Transverse colon (tissue), 4 donors: ENCODE data around the gene PCBP3. TPM values are rescaled to one million over a fixed set of nuclear protein-coding genes. Genes with fewer than 3 reads are reported as not detected.

Experiments
- DNase-seq: peaks from one replicate; pipeline ENCODE4 v3.0.0-alpha.2; 2019
- H3K27ac ChIP-seq, 4 donors: fragments of 200-600 bp; sonication (generic); 2 replicates each; pipeline ENCODE4 v1.5.1; 2016 to 2018; ENCODE audit warnings: inconsistent platforms in 4 of 4
- H3K27me3 ChIP-seq: fragments of 200-600 bp; sonication (generic); 2 replicates; pipeline ENCODE4 v1.5.1; 2017; ENCODE audit warnings: inconsistent platforms
- H3K36me3 ChIP-seq, 4 donors: fragments of 200-600 bp; sonication (generic); 2 replicates each; pipeline ENCODE4 v1.5.1; 2017 to 2019; ENCODE audit warnings: inconsistent platforms in 4 of 4
- H3K4me1 ChIP-seq, 4 donors: fragments of 200-600 bp; sonication (generic); 2 replicates each; pipeline ENCODE4 v1.5.1; 2017 to 2020; ENCODE audit warnings: inconsistent platforms in 4 of 4
- H3K4me3 ChIP-seq, 4 donors: fragments of 200-600 bp; sonication (generic); 1 replicate in 1 of 4; 2 replicates in 3 of 4; pipeline versions ENCODE4 v1.5.1 to v1.6.1; 2017 to 2019; ENCODE audit warnings: inconsistent platforms in 4 of 4
- H3K9me3 ChIP-seq, 2 donors: fragments of 200-600 bp; sonication (generic); 2 replicates each; pipeline ENCODE4 v1.5.1; 2017 to 2019; ENCODE audit warnings: inconsistent platforms in 2 of 2
- CTCF ChIP-seq, 5 experiments: fragments of 200-600 bp in 3 of 5; fragments of 450-650 bp in 2 of 5; sonication (generic) in 3 of 5; IDR thresholded peaks; 1 replicate in 2 of 5; 2 replicates in 3 of 5; pipeline ENCODE4 v1.5.1; 2016 to 2017; ENCODE audit warnings: antibody characterized with exemption in 5 of 5, inconsistent platforms in 3 of 5, mild to moderate bottlenecking in 2 of 5, moderate library complexity in 1 of 5
- EP300 ChIP-seq: sonication (generic); formaldehyde crosslinking; IDR thresholded peaks from one replicate; pipeline ENCODE4 v1.6.1; 2017; ENCODE audit warnings: antibody characterized with exemption, low read depth
- POLR2A ChIP-seq: fragments of 450-650 bp; IDR thresholded peaks from one replicate; pipeline ENCODE4 v1.6.1; 2016; ENCODE audit warnings: antibody characterized with exemption, mild to moderate bottlenecking, moderate library complexity
- POLR2AphosphoS5 ChIP-seq, 3 donors: sonication (generic); formaldehyde crosslinking; IDR thresholded peaks; one replicate each; pipeline ENCODE4 v1.6.1; 2016; ENCODE audit warnings: antibody characterized with exemption in 3 of 3
- whole genome bisulfite sequencing, 2 donors: methylation state at CpG; one replicate each; pipeline ENCODE4 v1.1.5; 2018; ENCODE audit warnings: low coverage in 1 of 2; 5-methylcytosine and 5-hydroxymethylcytosine counted together
- in situ Hi-C, 4 donors: fragments of 200-750 bp; cut with MboI; loops; one replicate each; pipeline versions ENCODE4 v1.15.0 to v1.15.1; 2017; ENCODE audit warnings: low sequenced_read_pairs in 3 of 4, low pct_ligation_motif_present in 1 of 4, low pct_unique_long_range_greater_than_20kb in 1 of 4
- intact Hi-C: fragments of 100-400 bp; cut with DNase I; formaldehyde crosslinking; loops from one replicate; pipeline ENCODE4 v1.15.1; 2023; ENCODE audit warnings: low total_unique reads
- total RNA-seq, 4 donors: library from RNA; depleted of rRNA; stranded (reverse); fragments of >200 nt; gene quantifications; one replicate each; pipeline ENCODE4 v1.1.0, GENCODE V29; 2016

PCBP3 gene
- total RNA-seq, 4 donors from 2014 or later = 0.80 to 7.8 (median 5.3) TPM

- Histone ChIP-seq H3K27ac (peak overlapping the region in 2 of 4 donors; percentile 87 to 96), H3K4me1 (peaks cover 35 to 49% (median 42%) of the 10 kb centered on the region in 4 donors), H3K27me3 (peaks cover 38% of the 10 kb centered on the region), H3K36me3 (no peaks in the 10 kb centered on the region), H3K4me3 (no peak overlapping the region), H3K9me3 (no peaks in the 10 kb centered on the region)
- WGBS, 2 donors = 10 to 70% methylated on average over 2 to 20 of the region's 22 CpGs
- no peak for DNase-seq
- in situ Hi-C loops = loop anchor here in 1 of 4 donors (25.0 kb wide), 1 partner anchor 142 kb away; no protein-coding TSS in a partner anchor
- TF ChIP-seq POLR2A (no peak), POLR2AphosphoS5 (IDR thresholded peaks at IDR 0.05) (no peak), EP300 (no peak), CTCF (IDR thresholded peaks at IDR 0.05) (no peak)
- intact Hi-C loops = loop anchor here (2.0 to 10.0 kb wide), 3 partner anchors 55 to 259 kb away; partner anchors contain the start of gene LSS
Observed at GRCh38 chr21:45969921-45970673, 326.6 kb downstream of the PCBP3 start.

- no peak for TF ChIP-seq EP300
- peak; percentile 72 to 93 (median 81) for TF ChIP-seq CTCF (IDR thresholded peaks at IDR 0.05)
- no peak for TF ChIP-seq POLR2A
Observed at GRCh38 chr21:45970674-45971615, 327.4 kb downstream of the PCBP3 start.

GRCh38 chr21:45971616-45972352 is 328.3 kb downstream of the PCBP3 start:
- WGBS, 2 donors = 53% methylated on average over 14 of the region's 20 CpGs; no CpG with 5 or more reads in 1 of the 2 donors
- H3K4me1 ChIP-seq = peaks cover 43 to 58% (median 46%) of the 10 kb centered on the region in 4 donors
- no peaks in the 10 kb centered on the region for H3K9me3 ChIP-seq
- intact Hi-C loops (loop anchor here (1.0 to 10.0 kb wide), 4 partner anchors 53 to 257 kb away; partner anchors contain the start of genes COL6A2 and LSS), in situ Hi-C loops (loop anchor here in 1 of 4 donors (25.0 kb wide), 1 partner anchor 141 kb away; no protein-coding TSS in a partner anchor)
- peaks cover 49% of the 10 kb centered on the region for H3K27me3 ChIP-seq
- TF ChIP-seq POLR2AphosphoS5 (IDR thresholded peaks at IDR 0.05) (peak in 2 of 3 donors; percentile 18 to 24), CTCF (IDR thresholded peaks at IDR 0.05) (no peak)
- H3K36me3 ChIP-seq = no peaks in the 10 kb centered on the region
- no peak overlapping the region for H3K4me3 ChIP-seq
- peak; percentile 35 for DNase-seq
- peak overlapping the region; percentile 87 to 96 (median 90) for H3K27ac ChIP-seq

More at GRCh38 chr21:45970674-45971615, 327.4 kb downstream of the PCBP3 start:
- peak; percentile 54 for DNase-seq
- Histone ChIP-seq H3K27ac (peak overlapping the region; percentile 87 to 96 (median 90)), H3K4me1 (peaks cover 40 to 54% (median 46%) of the 10 kb centered on the region in 4 donors), H3K4me3 (no peak overlapping the region), H3K36me3 (no peaks in the 10 kb centered on the region), H3K27me3 (peaks cover 45% of the 10 kb centered on the region), H3K9me3 (no peaks in the 10 kb centered on the region)
- in situ Hi-C loops = loop anchor here in 1 of 4 donors (25.0 kb wide), 1 partner anchor 141 kb away; no protein-coding TSS in a partner anchor
- WGBS, 2 donors = 36% methylated on average over 13 of the region's 25 CpGs; no CpG with 5 or more reads in 1 of the 2 donors
- intact Hi-C loops = loop anchor here (2.0 to 10.0 kb wide), 3 partner anchors 54 to 258 kb away; partner anchors contain the start of gene LSS
